HCT116 (cell line): ENCODE data around the gene SEC24A.

ENCODE experiments used
- EGR1 ChIP-seq: IDR thresholded peaks from 2 replicates; pipeline ENCODE4 v1.6.1; 2012; ENCODE audit warnings: low read depth
- EZH2 ChIP-seq: fragments of 200-600 bp; sonication (generic); IDR thresholded peaks from 2 replicates; pipeline ENCODE4 v1.6.1; 2017; ENCODE audit warnings: antibody characterized with exemption, mixed run types
- EZH2phosphoT487 ChIP-seq: fragments of 200-600 bp; IDR thresholded peaks from 2 replicates; pipeline ENCODE4 v1.6.1; 2018; ENCODE audit warnings: antibody characterized with exemption, borderline replicate concordance
- JUND ChIP-seq: IDR thresholded peaks from 2 replicates; pipeline ENCODE4 v1.6.1; 2012
- POLR2A ChIP-seq: IDR thresholded peaks from 2 replicates; pipeline ENCODE4 v1.7.0; 2011; ENCODE audit warnings: borderline replicate concordance; ENCODE audit not compliant: insufficient read depth, insufficient read length; ENCODE audit errors: extremely low read depth
- SP1 ChIP-seq: IDR thresholded peaks from 2 replicates; pipeline ENCODE4 v1.6.1; 2012; ENCODE audit warnings: low read depth
- TF ChIP-seq, protein P1 (sequence below), 3 experiments: fragments of 200-600 bp in 1 of 3; sonication (generic) in 1 of 3; IDR thresholded peaks in 2 of 3; conservative IDR thresholded peaks in 1 of 3; 2 replicates each; pipeline ENCODE4 v1.5.1; 2012 to 2017; ENCODE audit warnings: low read depth in 2 of 3, low read length in 2 of 3, antibody characterized with exemption in 1 of 3, borderline replicate concordance in 1 of 3, control low read depth in 1 of 3, mild to moderate bottlenecking in 1 of 3, mixed read lengths in 1 of 3, mixed run types in 1 of 3, moderate library complexity in 1 of 3; ENCODE audit not compliant: insufficient read depth in 1 of 3

DNA sequence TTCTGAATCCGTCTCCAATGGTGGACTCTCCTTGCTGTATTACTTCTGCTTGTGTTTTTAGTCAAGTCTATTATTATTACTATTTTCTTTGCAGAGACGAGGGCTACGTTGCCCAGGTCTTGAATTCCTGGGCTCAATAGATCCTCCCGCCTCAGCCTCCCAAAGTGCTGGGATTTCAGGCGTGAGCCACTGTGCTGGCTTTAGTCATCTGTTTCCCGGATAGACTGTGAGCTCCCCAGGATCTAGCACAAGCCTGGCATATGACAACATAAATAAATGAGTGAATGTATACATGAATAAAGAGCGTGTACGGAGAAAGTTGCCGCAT lies 109.6 kb downstream of the SEC24A start:
- TF ChIP-seq EZH2 (no peak), POLR2A (no peak), SP1 (no peak), EZH2phosphoT487 (no peak), EGR1 (no peak), JUND (no peak)
- TF ChIP-seq, protein P1, sequence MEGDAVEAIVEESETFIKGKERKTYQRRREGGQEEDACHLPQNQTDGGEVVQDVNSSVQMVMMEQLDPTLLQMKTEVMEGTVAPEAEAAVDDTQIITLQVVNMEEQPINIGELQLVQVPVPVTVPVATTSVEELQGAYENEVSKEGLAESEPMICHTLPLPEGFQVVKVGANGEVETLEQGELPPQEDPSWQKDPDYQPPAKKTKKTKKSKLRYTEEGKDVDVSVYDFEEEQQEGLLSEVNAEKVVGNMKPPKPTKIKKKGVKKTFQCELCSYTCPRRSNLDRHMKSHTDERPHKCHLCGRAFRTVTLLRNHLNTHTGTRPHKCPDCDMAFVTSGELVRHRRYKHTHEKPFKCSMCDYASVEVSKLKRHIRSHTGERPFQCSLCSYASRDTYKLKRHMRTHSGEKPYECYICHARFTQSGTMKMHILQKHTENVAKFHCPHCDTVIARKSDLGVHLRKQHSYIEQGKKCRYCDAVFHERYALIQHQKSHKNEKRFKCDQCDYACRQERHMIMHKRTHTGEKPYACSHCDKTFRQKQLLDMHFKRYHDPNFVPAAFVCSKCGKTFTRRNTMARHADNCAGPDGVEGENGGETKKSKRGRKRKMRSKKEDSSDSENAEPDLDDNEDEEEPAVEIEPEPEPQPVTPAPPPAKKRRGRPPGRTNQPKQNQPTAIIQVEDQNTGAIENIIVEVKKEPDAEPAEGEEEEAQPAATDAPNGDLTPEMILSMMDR (IDR thresholded peaks at IDR 0.05 in 2 of 3, conservative IDR thresholded peaks at IDR 0.05 in 1 of 3; ENCODE audit: borderline replicate concordance in 1 of 3, insufficient read depth in 1 of 3, low read depth in 2 of 3, low read length in 2 of 3), result no peak
